ENCODE data around the gene PRR23A.
"Not testable (repeated sequence)": the region's sequence is repeated elsewhere in the genome, so short reads cannot be mapped to it uniquely, and the experiment has no call there.

PRR23A gene

GRCh38 chr3:139006051-139006716, at the start of gene PRR23A:
TSS of gene PRR23A (minus strand) at chr3:139006268. CDS start at chr3:139006268, 0 bp downstream.
- DNase-seq: no peak

DNA sequence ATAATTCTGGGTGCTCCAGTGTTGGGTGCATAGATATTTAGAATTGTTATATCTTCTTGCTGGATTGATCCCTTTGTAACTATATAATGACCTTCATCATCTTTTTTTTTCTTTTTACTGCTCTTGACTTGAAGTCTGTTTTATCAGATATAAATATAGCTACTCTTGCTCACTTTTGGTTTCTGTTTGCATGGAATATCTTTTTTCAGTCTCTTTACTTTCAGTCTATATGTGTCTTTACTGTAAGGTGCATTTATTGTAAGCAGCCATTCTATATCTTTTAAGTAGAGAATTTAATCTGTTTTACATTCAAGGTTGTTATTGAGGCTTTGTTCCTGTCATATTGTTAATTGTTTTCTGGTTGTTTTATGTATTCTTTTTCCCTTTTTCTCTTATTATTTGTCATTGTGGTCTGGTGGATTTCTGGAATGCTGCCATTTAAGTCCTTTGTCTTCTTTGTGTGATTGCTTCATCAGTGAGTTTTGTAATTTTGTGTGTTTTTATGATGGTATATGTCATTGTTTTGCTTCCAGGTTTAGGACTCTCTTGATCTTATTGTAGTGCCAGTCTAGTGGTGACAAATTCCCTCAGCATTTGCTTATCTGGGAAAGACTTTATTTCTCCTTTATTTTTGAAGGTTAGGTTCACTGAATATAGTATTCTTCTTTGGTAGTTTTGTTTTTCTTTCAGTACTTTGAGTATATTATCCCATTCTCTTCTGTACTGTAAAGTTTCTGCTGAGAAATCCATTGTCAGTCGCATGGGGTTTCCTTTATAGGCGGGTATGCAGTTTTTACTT, 46.9 kb upstream of the PRR23A start:
- no peak for DNase-seq

GRCh38 chr3:139044366-139045210, 38.5 kb upstream of the PRR23A start, which contains the start of gene PRR23C:
TSS of gene PRR23C (minus strand) at chr3:139044892. CDS start at chr3:139044620, 272 bp downstream.
- no peak for DNase-seq

- no peak for DNase-seq
Measured at GRCh38 chr3:139043554-139044365, 37.7 kb upstream of the PRR23A start.

DNA sequence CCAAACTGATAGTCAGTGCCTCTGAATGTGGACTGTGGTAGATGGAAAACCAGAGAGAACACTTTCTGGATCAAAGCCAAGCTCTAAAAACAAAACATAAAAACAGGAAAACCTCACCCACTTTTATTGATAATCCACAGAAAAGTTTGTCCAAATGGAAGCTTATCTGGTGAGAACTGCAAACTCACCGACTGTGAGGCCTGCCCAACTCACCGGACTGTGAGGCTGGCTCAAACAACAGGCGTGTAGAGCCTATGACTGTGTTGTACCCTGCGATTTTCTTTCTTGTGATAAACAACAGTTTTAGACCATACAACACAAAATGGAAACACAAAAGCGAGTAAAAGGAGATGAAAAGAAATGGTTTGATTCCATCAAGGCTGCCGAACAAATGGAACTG, 31.4 kb upstream of the PRR23A start:
- no peak for DNase-seq

- DNase-seq: no peak
Measured at GRCh38 chr3:139032326-139033002, 26.4 kb upstream of the PRR23A start.

GRCh38 chr3:139030576-139030975, 24.5 kb upstream of the PRR23A start:
- DNase-seq: not testable (repeated sequence)

- no peak for DNase-seq
Measured at GRCh38 chr3:139024968-139025367, 18.9 kb upstream of the PRR23A start.

DNA sequence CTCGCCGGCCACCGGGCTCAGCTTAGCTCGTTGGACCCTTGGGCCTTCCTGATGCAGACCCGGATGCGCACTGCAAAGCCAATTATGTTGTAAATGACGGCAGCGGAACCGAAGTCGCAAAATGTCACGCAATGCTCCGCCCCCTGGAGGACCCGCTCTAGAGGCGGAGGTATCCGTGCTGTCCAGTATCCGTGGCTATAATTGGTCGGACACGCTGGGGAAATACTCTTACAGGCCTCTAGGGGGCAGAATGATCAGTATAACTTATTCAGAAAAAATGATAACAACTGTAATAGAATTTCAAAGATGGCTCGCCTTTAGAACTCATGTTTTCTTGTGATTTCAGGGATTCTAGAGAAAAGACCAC, 14.8 kb upstream of the PRR23A start, which contains the start of gene PRR23B:
PRR23B (minus strand) TSS at position 59 of the 367 bp plus-strand sequence. CDS start 265 bp downstream, outside the sequence.
- DNase-seq: no peak

DNA sequence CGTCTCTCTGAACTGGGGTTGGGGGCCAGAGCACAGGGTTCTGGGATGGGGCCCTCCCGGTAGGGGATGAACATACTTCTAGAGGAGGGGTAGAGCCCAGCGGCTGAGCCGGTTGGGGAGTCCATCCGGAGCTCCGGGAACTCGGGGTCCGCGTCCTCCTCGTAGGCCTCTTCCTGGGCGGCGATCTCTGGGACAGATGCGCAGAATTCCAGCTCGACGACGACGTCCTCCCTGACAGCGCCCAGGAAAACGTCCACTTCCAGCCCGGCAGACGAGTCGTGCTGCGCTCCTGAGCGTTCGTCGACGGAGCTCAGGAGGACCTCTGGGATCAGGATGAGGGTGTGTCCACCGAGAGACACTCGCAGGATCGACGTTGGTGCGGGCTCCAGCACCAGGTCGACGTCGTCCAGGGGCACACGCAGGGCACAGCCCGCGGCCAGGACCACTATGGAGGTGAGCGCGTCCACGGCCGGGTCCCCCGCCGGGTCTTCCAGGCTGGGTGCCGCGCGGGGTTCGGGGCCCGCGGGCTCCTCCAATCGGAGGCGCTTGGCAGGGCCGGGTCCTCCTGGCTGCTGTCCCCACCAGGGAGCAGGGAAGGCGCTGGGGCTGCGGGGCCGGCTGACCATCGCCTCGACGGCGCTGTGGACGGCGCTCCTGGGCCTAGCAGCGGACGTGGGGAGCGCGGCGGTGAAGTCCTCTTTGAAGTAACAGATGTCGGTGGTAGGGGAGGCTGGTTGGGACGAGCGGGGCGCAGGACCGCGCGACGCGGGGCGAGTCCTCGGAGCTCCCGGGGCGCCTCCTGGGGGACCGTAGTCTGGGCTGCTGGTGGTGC, 14.2 kb upstream of the PRR23A start:
- DNase-seq: no peak

- DNase-seq: no peak
Measured at GRCh38 chr3:139016430-139017048, 10.5 kb upstream of the PRR23A start.

GRCh38 chr3:139005356-139005993, 593 bp downstream of the PRR23A start:
- DNase-seq: no peak

DNA sequence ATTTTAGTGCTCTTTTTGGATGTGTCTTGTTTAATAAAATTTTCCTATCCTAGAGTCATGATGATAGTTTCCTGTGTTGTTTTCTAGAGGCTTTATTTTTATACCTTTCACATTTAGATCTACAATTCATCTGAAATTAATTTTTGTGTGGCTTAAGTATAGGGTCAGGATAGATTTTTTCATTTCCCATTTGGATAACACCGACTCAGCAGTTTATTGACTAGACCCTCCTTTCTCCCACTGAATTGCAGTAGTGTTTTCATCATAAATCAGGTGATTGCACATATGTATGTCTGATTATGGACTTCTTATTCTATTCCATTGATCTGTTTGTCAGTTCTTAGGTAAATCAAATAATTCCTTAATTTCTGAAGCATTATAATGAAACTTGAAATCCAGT, 10.4 kb downstream of the PRR23A start:
- DNase-seq: no peak

DNA sequence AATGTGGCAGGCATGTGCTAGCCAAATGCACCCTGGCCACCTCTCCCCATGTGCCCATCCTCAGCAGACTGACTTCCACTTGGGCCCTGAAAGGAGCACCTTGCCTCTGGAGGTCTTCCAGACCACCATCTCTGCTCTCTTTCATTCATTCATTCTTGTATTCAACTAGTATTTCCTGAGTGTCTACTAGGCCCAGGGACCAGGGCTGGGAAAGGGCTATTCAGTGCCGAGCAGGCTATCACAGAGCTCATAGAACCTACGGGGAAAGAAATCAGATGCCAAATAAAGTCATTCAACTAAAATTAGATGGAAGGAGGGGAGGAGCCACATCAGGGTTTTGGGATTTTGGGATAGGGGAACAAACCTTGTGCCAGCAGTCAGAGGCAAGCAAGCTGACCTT, 18.9 kb downstream of the PRR23A start:
- no peak for DNase-seq

GRCh38 chr3:138985932-138986331, 20.1 kb downstream of the PRR23A start:
- no peak for DNase-seq

GRCh38 chr3:138984816-138985215, 21.3 kb downstream of the PRR23A start:
- DNase-seq: no peak

- DNase-seq: no peak
Measured at GRCh38 chr3:138976047-138976446, 30.0 kb downstream of the PRR23A start.

DNA sequence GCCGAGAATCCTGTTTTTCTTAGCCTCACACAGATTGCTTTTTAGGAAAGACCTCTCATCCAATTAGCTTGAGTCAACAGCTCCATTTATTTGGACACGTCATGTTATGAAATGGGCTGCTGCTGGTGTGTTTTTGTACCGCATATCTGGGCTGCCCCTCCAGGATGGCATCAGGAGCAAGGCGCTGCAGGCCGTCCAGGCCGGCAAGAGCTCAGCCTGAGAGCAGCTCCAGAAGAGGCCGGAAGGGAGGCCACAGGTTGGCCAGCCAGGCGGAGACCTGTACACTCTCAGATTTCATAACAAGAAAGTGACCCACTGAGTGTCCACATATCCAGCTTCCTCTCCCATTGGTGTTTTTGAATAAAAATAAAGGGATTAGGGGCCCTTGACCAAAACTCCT, 30.7 kb downstream of the PRR23A start:
- no peak for DNase-seq

DNA sequence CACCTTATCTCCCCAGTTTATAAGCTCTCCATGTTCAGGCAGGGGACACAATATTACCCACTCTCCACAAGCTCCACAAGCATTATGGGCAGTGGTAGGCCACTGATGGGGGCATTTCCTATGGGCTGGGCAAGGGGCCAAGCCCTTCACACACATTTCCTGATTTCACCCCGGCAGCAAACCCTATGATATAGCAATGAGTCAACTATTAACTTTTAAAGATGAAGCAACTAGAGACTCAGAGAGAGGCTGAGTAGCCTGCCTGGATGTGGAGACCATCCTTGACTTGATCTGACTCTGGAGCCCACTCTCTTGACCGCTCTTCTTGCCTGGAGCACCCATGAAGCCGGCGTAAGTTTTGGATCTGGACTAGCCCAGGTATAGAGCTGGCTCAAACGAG, 31.6 kb downstream of the PRR23A start:
- DNase-seq: no peak

- DNase-seq: no peak
Measured at GRCh38 chr3:138972941-138973340, 33.1 kb downstream of the PRR23A start.
